GM12878 (cell line): Measurements from ENCODE around the gene RFX3. TPM values are rescaled to one million over a fixed set of nuclear protein-coding genes. Genes with fewer than 3 reads are reported as not detected.

Experiments used
- ATAC-seq: fragments of 200-7000 bp; cut with Tn5 transposase; 3 replicates; pipeline ENCODE4 v1.9.1; 2020; ENCODE audit warnings: mild to moderate bottlenecking, moderate library complexity
- BruUV-seq: library from RNA; stranded (reverse); fragments of 400-500 nt; replicated peaks from 2 replicates; lab custom pipeline; 2021; lab: Mats Ljungman, UMichigan
- CTCF ChIA-PET: fragments of 300-600 bp; sonication (Branson Sonifier 250); formaldehyde crosslinking; extraction: SDS; loops from one replicate; lab custom pipeline; 2021; ENCODE audit warnings: inconsistent platforms; lab: Yijun Ruan, JAX
- POLR2A ChIA-PET: fragments of 350-600 bp; formaldehyde crosslinking; extraction: SDS; loops from one replicate; lab custom pipeline; 2021; ENCODE audit warnings: inconsistent platforms; lab: Charles Lee
- RAD21 ChIA-PET: fragments of 300-600 bp; sonication (Branson Sonifier 250); formaldehyde crosslinking; loops from one replicate; lab custom pipeline; 2023; ENCODE audit warnings: antibody characterized with exemption; ENCODE audit not compliant: unreplicated experiment; lab: Charles Lee
- SMC1A ChIA-PET: fragments of 300-600 bp; sonication (Branson Sonifier 250); formaldehyde crosslinking; loops from one replicate; lab custom pipeline; 2023; ENCODE audit not compliant: unreplicated experiment, uncharacterized antibody; lab: Charles Lee
- DNase-seq: peaks from one replicate; pipeline ENCODE4 v3.0.0-alpha.2; 2011; ENCODE audit warnings: low read depth, low spot score
- FAIRE-seq: peaks from 3 replicates; lab custom pipeline; 2011; peaks lifted over from hg19 to GRCh38; lab: Jason Lieb, UNC
- H2AFZ ChIP-seq: 2 replicates; pipeline ENCODE4 v1.6.0; 2011; ENCODE audit warnings: low read depth, low read length, control low read depth; ENCODE audit not compliant: control insufficient read depth
- H3K27ac ChIP-seq: 2 replicates; pipeline ENCODE4 v1.5.1; 2011; ENCODE audit warnings: control low read depth; ENCODE audit not compliant: control insufficient read depth, insufficient read depth
- H3K27me3 ChIP-seq, 2 experiments: replicated peaks in 1 of 2; 2 replicates each; pipeline versions ENCODE4 v1.6.0 to v1.6.1; 2011; ENCODE audit warnings: low read length in 1 of 2; ENCODE audit not compliant: control insufficient read depth in 2 of 2, insufficient read depth in 2 of 2
- H3K36me3 ChIP-seq, 2 experiments: 2 replicates each; pipeline ENCODE4 v1.5.1; 2011; ENCODE audit warnings: low read length in 1 of 2; ENCODE audit not compliant: control insufficient read depth in 2 of 2, insufficient read depth in 2 of 2
- H3K4me1 ChIP-seq: 2 replicates; pipeline ENCODE4 v1.6.1; 2011; ENCODE audit warnings: mild to moderate bottlenecking, low read length, moderate library complexity, mixed read lengths; ENCODE audit not compliant: control insufficient read depth, insufficient read depth
- H3K4me2 ChIP-seq: 2 replicates; pipeline ENCODE4 v1.6.0; 2011; ENCODE audit warnings: control low read depth; ENCODE audit not compliant: control insufficient read depth, insufficient read depth
- H3K4me3 ChIP-seq: fragments of 200-600 bp; sonication (generic); 2 replicates; pipeline ENCODE4 v1.5.1; 2016
- H3K79me2 ChIP-seq: 2 replicates; pipeline ENCODE4 v1.6.0; 2011; ENCODE audit warnings: low read length; ENCODE audit not compliant: control insufficient read depth, insufficient read depth
- H3K9ac ChIP-seq: 2 replicates; pipeline ENCODE4 v1.8.0; 2011; ENCODE audit warnings: low read length, control low read depth, mixed read lengths; ENCODE audit not compliant: control insufficient read depth, insufficient read depth
- H3K9me3 ChIP-seq: replicated peaks from 3 replicates; pipeline ENCODE4 v1.5.1; 2011; ENCODE audit warnings: mild to moderate bottlenecking, low read length; ENCODE audit not compliant: control insufficient read depth, insufficient read depth
- H4K20me1 ChIP-seq: 2 replicates; pipeline ENCODE4 v1.6.0; 2011; ENCODE audit not compliant: control insufficient read depth, insufficient read depth
- ATF2 ChIP-seq: IDR thresholded peaks from 2 replicates; pipeline ENCODE4 v1.6.1; 2012; ENCODE audit warnings: low read length, inconsistent platforms
- BCL11A ChIP-seq: IDR thresholded peaks from 2 replicates; pipeline ENCODE4 v1.6.1; 2011; ENCODE audit warnings: low read depth, low read length
- BRCA1 ChIP-seq: IDR thresholded peaks from 2 replicates; pipeline ENCODE4 v1.6.1; 2011; ENCODE audit warnings: low read depth, low read length, improper control_type of control experiment
- CEBPZ ChIP-seq: fragments of 150-350 bp; IDR thresholded peaks from 2 replicates; pipeline ENCODE4 v1.6.1; 2016; ENCODE audit warnings: low read depth, low read length
- DPF2 ChIP-seq: fragments of 450-650 bp; IDR thresholded peaks from 2 replicates; pipeline ENCODE4 v1.6.1; 2017; ENCODE audit warnings: mild to moderate bottlenecking
- E2F8 ChIP-seq: fragments of 450-650 bp; IDR thresholded peaks from 2 replicates; pipeline ENCODE4 v1.6.1; 2018; ENCODE audit warnings: mild to moderate bottlenecking, low read depth, moderate library complexity; ENCODE audit not compliant: partially characterized antibody
- ETV6 ChIP-seq, 2 experiments: fragments of 450-650 bp in 1 of 2; IDR thresholded peaks in 1 of 2; conservative IDR thresholded peaks in 1 of 2; 2 replicates each; pipeline ENCODE4 v1.6.1; 2014; ENCODE audit warnings: antibody characterized with exemption in 1 of 2, borderline replicate concordance in 1 of 2, low read depth in 1 of 2, mild to moderate bottlenecking in 1 of 2, moderate library complexity in 1 of 2
- FOXM1 ChIP-seq: IDR thresholded peaks from 2 replicates; pipeline ENCODE4 v1.6.1; 2012; ENCODE audit warnings: low read depth, mild to moderate bottlenecking, inconsistent platforms, low read length, moderate library complexity
- LARP7 ChIP-seq: fragments of 450-650 bp; IDR thresholded peaks from 2 replicates; pipeline ENCODE4 v1.6.1; 2017; ENCODE audit warnings: mild to moderate bottlenecking
- MXI1 ChIP-seq: fragments of 150-350 bp; IDR thresholded peaks from 2 replicates; pipeline ENCODE4 v1.6.1; 2011; ENCODE audit warnings: low read depth, mild to moderate bottlenecking, inconsistent platforms, low read length, improper control_type of control experiment
- MYB ChIP-seq: fragments of 150-350 bp; IDR thresholded peaks from 2 replicates; pipeline ENCODE4 v1.6.1; 2014; ENCODE audit warnings: mild to moderate bottlenecking, low read depth, low read length, borderline replicate concordance
- NFYB ChIP-seq: IDR thresholded peaks from 2 replicates; pipeline ENCODE4 v1.6.1; 2011; ENCODE audit warnings: low read depth, mild to moderate bottlenecking, low read length, improper control_type of control experiment, moderate library complexity; ENCODE audit not compliant: insufficient read depth
- TAF1 ChIP-seq: IDR thresholded peaks from 2 replicates; pipeline ENCODE4 v1.6.1; 2011; ENCODE audit warnings: mild to moderate bottlenecking, low read depth, low read length, borderline replicate concordance
- YY1 ChIP-seq: IDR thresholded peaks from 2 replicates; pipeline ENCODE4 v1.6.1; 2011; ENCODE audit warnings: low read depth, mild to moderate bottlenecking, low read length
- WGBS: methylation state at CpG from one replicate; pipeline ENCODE4 v1.1.6; 2016; ENCODE audit warnings: low lambda C conversion rate; ENCODE audit not compliant: insufficient replicate concordance, insufficient coverage; ENCODE audit errors: missing lambda C conversion rate; 5-methylcytosine and 5-hydroxymethylcytosine counted together
- in situ Hi-C: fragments of 300-500 bp; cut with MboI; formaldehyde crosslinking; loops from 9 replicates; pipeline ENCODE4 v1.14.3; 2018; ENCODE audit warnings: mixed read lengths
- intact Hi-C: fragments of 100-400 bp; cut with micrococcal nuclease; formaldehyde crosslinking; loops from one replicate; pipeline ENCODE4 v1.14.2; 2022; ENCODE audit not compliant: unreplicated experiment
- polyA plus RNA-seq, 11 experiments: library from polyadenylated mRNA; depleted of rRNA in 4 of 11; unstranded in 6 of 11; stranded (reverse) in 5 of 11; fragments of >200 nt; fragmentation: Nextera tagmentation in 4 of 11; fragmentation: Illumina TruSeq in 1 of 11; extraction: Ambion mirVana in 4 of 11; extraction: Trizol in 1 of 11; gene quantifications; 1 replicate in 1 of 11; 2 replicates in 10 of 11; pipeline versions ENCODE4 v1.2.1 to v1.2.3, GENCODE V29; 2011 to 2016; ENCODE audit warnings: inconsistent platforms in 2 of 11, missing spikeins in 2 of 11, low read depth in 1 of 11
- total RNA-seq, 4 experiments: library from RNA; depleted of rRNA in 3 of 4; stranded (reverse); fragments of >200 nt in 3 of 4; fragmentation: Illumina TruSeq in 1 of 4; extraction: Trizol in 1 of 4; gene quantifications; 2 replicates each; pipeline versions ENCODE4 v1.2.1 to v1.2.3, GENCODE V29; 2013 to 2021

RFX3 gene
- total and polyA plus RNA-seq, 10 of the 15 experiments (the other 5 are each of a cell fraction or from before 2014, with no cell fraction given), result 1.2 to 26.4 (median 6.7) TPM

GRCh38 chr9:3516667-3517330 is 9.0 kb downstream of the RFX3 start:
- intact Hi-C loops (no loop called here), in situ Hi-C loops (no loop called here)
- peak; percentile 5; the same call in 2 of the 3 replicates for ATAC-seq
- Histone ChIP-seq H3K4me3 (no peak overlapping the region), H3K4me1 (peaks cover under 1% of the 10 kb centered on the region; the same call in 1 of the 2 replicates), H3K27ac (no peak overlapping the region), H3K36me3 (0 out of 4 replicates have a peak, but pooled peaks cover 0 to 5% of the 10 kb centered on the region in 2 experiments), H2AFZ (no peak overlapping the region), H4K20me1 (no peaks in the 10 kb centered on the region), H3K4me2 (no peak overlapping the region), H3K27me3 (no peaks in the 10 kb centered on the region), H3K9ac (no peak overlapping the region), H3K79me2 (peaks cover 59% of the 10 kb centered on the region), H3K9me3 (no peaks in the 10 kb centered on the region; the same call in 1 of the 3 replicates)
- ChIA-PET CTCF (interaction anchor here (1.0 to 2.9 kb wide), 5 partner anchors 29 to 76 kb away, joined by 3 to 7 read pairs (median 5); no protein-coding TSS in a partner anchor), POLR2A (interaction anchor here (0.6 to 2.6 kb wide), 7 partner anchors 8 to 41 kb away, joined by 3 to 8 read pairs (median 5); partner anchors contain the start of gene RFX3), SMC1A (interaction anchor here (0.8 to 5.9 kb wide), 8 partner anchors 9 to 53 kb away, joined by 3 to 43 read pairs (median 6); no protein-coding TSS in a partner anchor), RAD21 (interaction anchor here (0.7 to 1.3 kb wide), 6 partner anchors 8 to 50 kb away, joined by 3 to 6 read pairs (median 4); no protein-coding TSS in a partner anchor)
- BruUV-seq, result no TSS peak
- 98% methylated on average over 4 of the region's 4 CpGs for WGBS
- no peak for FAIRE-seq
- TF ChIP-seq ETV6 (conservative IDR thresholded peaks at IDR 0.05 in 1 of 2, IDR thresholded peaks at IDR 0.05 in 1 of 2; ENCODE audit: borderline replicate concordance in 1 of 2, low read depth in 1 of 2), result no peak
- TF ChIP-seq TAF1, result no peak
- no peak for TF ChIP-seq MYB
- no peak for TF ChIP-seq BCL11A
- no peak for TF ChIP-seq MXI1
- no peak for TF ChIP-seq BRCA1
- TF ChIP-seq E2F8, result no peak
- TF ChIP-seq LARP7, result no peak
- TF ChIP-seq DPF2, result no peak
- no peak for TF ChIP-seq YY1
- no peak for TF ChIP-seq ATF2
- no peak for TF ChIP-seq NFYB
- no peak for TF ChIP-seq CEBPZ
- no peak for TF ChIP-seq FOXM1
- no peak for DNase-seq
